NCI-H2107 treated with DMSO at 0.1 percent for 48 hours (cell line): ENCODE data around the gene FAM177B.

ENCODE experiments used
- DNase-seq: peaks from one replicate; lab custom pipeline; 2025; ENCODE audit not compliant: unreplicated experiment; lab: John Stamatoyannopoulos, UW

FAM177B gene

DNA sequence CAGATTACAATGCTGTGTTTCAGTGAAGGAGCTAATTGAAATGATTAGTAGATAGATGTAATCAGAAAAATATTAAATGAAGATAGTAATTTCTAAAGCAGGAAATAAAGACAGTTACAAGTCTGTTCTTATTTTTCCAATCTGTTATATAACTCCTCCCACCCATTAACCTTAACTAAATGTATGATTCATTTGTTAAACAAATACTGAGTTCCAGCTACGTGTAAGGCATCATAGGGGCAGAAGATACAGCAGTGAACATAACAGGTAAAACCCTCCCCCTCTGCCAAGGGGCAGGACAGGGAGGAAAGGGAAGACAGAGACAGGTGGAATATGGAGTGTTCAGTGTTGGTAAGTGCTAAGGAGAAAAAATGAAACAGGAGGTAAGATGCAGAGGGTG lies at the start of gene FAM177B:
TSS of gene FAM177B (plus strand) at position 231 of the 400 bp plus-strand sequence. CDS start 9,344 bp downstream, outside the sequence.
- no peak for DNase-seq

DNA sequence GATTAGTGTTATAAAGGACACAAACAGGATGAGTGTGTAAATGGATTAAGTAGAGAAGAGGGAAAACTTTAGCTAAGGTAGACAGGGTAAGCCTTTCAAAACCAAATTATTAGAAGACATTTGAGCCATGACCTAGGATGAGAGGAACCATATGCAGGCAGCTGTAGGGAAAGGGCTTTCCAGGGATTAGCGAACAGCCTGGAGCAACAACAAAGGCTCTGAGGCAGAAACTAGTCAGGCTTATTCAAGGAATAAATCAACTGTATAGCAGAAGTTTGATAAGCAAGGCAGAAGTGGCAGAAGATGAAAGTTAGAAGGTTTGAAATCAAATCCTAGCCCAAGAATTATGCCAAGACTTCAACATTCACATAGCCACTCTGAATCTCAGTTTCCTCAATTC lies 46.0 kb upstream of the FAM177B start:
- DNase-seq = no peak

DNA sequence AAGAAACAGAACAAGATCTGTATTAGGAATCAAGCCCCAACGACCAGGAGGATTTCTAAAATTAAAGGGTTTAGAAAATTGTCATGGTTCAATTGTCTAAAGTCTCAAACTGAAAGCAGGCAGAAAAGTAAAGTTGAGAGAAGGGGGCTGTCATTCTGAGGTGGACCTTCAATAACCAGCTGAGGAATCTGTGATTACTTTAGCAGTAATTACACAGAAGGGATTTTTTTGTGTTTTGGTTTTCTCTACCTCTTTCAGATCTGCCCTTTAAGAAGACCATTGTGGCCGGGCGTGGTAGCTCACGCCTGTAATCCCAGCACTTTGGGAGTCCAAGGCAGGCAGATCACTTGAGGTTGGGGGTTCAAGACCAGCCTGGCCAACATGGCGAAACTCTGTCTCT lies 42.1 kb upstream of the FAM177B start:
- no peak for DNase-seq

DNA sequence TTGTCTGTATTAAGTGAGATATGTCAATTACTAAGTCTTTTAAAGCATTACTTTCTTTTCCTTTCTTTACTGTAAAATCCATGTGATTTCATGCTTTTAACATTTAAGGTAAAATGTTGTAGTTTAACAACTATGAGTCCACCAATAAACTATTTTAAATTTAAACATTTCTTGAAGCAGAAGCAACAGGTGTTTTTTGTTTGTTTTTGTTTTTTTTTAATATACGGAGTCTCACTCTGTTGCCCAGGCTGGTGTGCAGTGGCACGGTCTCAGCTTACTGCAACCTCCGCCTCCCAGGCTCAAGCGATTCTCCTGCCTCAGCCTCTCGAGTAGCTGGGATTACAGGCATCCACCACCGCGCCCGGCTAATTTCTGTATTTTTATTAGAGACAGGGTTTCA lies 40.3 kb upstream of the FAM177B start:
- DNase-seq = no peak

DNA sequence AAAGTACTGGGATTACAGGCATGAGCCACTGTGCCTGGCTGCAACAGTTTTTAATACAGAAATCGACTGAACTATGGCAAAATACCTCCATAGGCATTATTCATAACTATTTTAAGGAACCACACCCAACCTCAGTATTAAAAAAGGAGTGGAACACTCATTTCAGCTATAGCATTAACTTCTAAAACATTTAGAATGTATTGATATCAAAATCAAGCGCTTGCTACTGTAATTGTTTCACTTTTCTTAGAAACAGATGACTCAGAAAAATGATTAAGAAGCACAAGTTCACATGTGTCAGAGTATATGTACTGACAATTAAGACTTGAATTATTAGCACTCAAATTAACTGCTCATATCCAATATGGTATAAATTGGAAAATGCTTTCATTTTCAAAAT lies 39.8 kb upstream of the FAM177B start:
- no peak for DNase-seq

DNA sequence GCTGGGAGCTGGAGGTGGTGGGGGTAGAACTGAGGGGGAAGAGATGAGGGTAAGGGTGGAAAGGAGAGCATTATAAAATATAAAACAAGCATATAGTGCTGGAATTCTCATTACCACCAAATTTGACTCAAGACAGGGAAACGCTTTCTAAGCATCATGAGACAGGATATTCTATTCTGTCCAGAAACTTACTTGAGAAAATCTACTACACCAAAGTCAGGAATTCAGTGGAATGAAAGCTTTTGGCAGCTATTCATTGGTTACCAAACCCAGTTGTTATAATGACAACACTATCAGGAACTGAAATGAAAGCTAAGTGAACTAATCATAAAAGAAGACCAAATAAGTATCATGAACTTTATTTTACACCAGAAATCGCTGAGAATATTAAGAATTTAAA lies 39.2 kb upstream of the FAM177B start:
- no peak for DNase-seq

GRCh38 chr1:222702210-222702609 lies 34.8 kb upstream of the FAM177B start:
- DNase-seq = no peak

DNA sequence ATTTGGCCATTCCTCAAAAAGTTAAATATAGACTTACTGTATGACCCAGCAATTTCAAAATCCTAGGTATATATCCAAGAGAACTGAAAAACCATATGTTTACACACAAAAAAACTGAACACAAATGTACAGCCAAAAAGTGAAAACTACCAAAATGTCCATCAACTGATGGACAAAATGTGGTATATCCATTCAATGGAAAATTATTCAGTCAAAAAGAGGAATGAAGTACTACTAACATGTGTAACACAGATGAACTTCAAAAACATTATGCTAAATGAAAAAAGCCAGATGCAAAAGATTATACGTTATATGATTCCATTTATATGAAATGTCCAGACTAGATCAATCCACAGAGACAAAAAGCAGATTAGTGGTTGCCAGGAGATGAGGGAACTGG lies 32.7 kb upstream of the FAM177B start:
- no peak for DNase-seq

DNA sequence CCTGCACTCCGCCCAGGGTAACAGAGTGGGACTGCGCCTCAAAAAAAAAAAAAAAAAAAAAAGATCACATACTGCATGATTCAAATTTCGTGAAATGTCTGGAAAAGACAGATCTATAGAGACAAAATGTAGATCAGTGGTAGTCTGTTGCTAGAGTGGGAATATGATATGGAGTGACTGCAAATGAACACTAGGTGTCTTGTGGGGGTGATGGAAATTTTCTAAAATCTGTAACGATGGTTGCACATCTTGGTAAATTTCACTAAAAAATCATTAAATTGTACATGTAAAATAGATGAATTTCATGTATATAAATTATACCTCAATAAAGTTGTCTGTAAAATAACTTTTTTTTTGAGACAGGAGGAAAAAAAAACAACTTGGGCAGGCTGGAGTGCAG lies 30.2 kb upstream of the FAM177B start:
- DNase-seq = no peak

GRCh38 chr1:222709700-222710153 lies 27.3 kb upstream of the FAM177B start:
- no peak for DNase-seq

GRCh38 chr1:222711319-222712252 lies 25.4 kb upstream of the FAM177B start:
- DNase-seq = peak; percentile 34

DNA sequence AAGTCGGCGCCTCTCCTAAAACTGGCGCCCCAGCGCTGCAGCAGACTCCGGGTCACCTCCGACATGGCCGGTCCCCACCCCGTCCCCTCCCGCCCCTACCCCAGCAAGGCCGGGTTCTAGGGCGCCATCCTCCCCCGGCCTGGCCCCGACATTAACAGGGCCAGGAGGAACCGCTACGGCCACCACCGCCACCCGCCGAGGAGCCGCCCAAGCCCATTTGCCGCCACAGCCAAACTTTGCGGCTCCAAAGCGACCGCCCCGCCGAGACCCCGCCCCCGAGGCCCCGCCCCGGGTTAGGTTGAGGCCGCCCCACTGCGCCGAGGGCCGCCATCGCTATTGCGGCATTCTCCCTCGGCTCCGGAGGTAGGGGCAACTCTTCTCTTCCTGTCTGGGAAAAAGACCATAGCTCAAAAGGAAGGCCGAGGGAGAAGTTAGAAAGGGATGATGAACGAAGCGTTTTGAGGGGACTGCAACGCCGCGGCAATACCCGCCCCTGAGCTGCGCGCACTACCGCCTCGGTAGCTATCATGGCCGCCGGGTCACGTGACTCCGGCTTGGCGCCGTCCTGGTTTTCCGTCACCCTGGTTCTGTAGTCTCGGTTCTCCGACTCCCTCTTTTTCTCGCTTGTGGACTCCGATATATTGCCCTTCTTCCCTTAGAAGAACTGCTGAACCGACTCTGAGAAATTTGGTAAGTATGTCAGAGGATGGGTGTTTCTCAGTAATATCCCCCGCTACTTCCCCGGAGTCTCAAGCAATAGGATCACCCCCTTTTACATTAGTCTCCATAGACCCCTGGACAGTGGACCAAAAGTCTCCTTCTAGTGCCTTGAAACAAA lies 24.5 kb upstream of the FAM177B start, which contains the start of the genes AIDA and BROX:
TSS of gene AIDA (minus strand) at position 239 of the 838 bp plus-strand sequence. CDS start at position 65, 174 bp downstream.
TSS of gene BROX (plus strand) at position 312 of the 838 bp plus-strand sequence. CDS start 3,136 bp downstream, outside the sequence.
- peak; percentile 96 for DNase-seq

- DNase-seq = peak; percentile 95
Observed at GRCh38 chr1:222713091-222713961, 23.7 kb upstream of the FAM177B start.

- no peak for DNase-seq
Observed at GRCh38 chr1:222716393-222716792, 20.6 kb upstream of the FAM177B start.

GRCh38 chr1:222728746-222729145 lies 8.3 kb upstream of the FAM177B start:
- no peak for DNase-seq

DNA sequence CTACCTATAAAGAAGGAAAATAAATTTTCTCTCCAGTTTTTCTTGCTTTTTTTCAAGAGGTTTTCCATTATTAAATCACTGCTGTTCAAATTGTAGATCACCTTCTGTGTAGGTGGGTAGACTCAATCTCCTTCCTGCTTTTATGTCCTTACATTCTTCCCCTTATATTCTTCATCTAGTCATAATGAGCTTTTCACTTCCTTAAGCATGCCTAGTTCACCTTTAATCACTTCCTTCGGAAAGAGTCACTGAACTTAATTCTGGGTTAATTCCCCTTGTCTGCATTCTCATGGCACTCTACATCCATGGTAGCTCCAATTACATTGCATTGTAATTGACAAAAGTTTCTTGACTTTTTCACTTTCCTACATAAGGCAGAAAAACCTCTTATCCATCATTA lies 6.1 kb upstream of the FAM177B start:
- no peak for DNase-seq

DNA sequence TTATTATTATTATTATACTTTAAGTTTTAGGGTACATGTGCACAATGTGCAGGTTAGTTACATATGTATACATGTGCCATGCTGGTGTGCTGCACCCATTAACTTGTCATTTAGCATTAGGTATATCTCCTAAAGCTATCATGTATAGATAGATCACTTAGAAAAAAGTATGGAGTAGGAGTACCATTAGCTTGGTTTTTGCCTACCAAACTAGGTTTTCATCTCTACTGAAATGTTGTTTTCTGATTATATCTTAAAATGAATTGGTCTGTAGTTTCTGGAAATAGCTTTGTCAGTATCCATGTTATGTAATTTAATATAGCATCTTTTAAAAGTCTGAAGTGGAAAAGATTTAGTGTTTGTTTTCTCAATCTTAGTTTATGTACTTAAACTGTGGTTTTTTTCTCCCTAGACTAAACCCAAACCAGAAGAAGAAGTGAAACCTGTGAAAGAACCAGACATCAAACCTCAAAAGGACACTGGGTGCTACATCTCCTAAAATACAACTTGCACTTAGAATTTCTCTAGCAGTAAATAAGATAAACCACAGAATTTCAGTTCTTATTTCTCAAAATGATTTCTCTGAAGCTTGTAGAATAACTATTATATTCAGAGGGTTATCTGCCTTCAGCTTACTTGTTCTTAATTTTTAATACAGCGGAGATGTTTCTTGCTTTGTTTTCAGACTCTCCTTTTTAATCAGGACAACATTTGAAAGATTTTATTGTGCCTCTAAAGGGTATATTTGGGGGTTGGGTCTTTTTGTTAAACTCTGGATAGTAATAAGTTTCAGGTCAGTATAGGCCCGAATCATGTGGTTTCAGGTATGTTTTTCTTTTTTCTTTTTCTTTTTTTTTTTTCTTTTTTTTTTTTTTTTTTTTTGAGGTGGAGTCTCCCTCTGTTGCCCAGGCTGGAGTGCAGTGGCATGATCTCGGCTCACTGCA lies 4.5 kb upstream of the FAM177B start:
- no peak for DNase-seq

- no peak for DNase-seq
Observed at GRCh38 chr1:222734740-222735139, 2.3 kb upstream of the FAM177B start.

GRCh38 chr1:222736470-222736869 lies 532 bp upstream of the FAM177B start:
- no peak for DNase-seq
